CMK (cell line): Measurements from ENCODE around the gene MS4A4A.
"Not testable (repeated sequence)": the region's sequence is repeated elsewhere in the genome, so short reads cannot be mapped to it uniquely, and the experiment has no call there.

Experiments used
- DNase-seq: peaks from one replicate; pipeline ENCODE4 v3.0.0-alpha.2; 2010; ENCODE audit warnings: low read depth

MS4A4A gene

GRCh38 chr11:60280412-60280811 lies at the start of gene MS4A4A:
TSS of gene MS4A4A (plus strand) at chr11:60280666. CDS start at chr11:60280676, 10 bp downstream.
- peak; percentile 31 for DNase-seq

GRCh38 chr11:60230681-60231080 lies 49.8 kb upstream of the MS4A4A start:
- no peak for DNase-seq

- no peak for DNase-seq
These were observed 45.1 kb upstream of the MS4A4A start for GRCh38 chr11:60235321-60235720.

DNA sequence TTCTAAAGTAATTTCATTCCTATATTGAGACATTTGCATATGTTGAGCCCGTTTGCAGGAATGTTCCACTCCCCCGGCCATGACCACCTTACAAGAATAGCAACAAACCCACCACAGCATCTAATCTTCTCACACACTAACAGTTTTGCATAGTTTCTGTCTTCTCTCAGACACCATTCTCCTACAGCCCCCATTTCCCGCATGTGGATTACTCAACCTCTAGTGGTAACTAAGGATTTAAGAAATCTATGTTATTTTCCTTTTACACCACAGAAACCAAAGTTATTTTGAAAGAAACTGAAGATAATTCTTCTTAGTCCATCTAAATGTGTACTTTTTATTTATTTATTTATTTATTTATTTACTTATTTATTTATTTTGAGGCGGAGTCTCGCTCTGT lies 39.8 kb upstream of the MS4A4A start:
- DNase-seq = no peak

- DNase-seq = no peak
These were observed 38.7 kb upstream of the MS4A4A start for GRCh38 chr11:60241786-60242185.

GRCh38 chr11:60242740-60243239 lies 37.7 kb upstream of the MS4A4A start, which contains the start of gene MS4A4E:
TSS of gene MS4A4E (minus strand) at chr11:60243137. CDS start at chr11:60230055, 13,082 bp downstream.
- no peak for DNase-seq

- no peak for DNase-seq
These were observed 28.8 kb upstream of the MS4A4A start for GRCh38 chr11:60251485-60252212.

DNA sequence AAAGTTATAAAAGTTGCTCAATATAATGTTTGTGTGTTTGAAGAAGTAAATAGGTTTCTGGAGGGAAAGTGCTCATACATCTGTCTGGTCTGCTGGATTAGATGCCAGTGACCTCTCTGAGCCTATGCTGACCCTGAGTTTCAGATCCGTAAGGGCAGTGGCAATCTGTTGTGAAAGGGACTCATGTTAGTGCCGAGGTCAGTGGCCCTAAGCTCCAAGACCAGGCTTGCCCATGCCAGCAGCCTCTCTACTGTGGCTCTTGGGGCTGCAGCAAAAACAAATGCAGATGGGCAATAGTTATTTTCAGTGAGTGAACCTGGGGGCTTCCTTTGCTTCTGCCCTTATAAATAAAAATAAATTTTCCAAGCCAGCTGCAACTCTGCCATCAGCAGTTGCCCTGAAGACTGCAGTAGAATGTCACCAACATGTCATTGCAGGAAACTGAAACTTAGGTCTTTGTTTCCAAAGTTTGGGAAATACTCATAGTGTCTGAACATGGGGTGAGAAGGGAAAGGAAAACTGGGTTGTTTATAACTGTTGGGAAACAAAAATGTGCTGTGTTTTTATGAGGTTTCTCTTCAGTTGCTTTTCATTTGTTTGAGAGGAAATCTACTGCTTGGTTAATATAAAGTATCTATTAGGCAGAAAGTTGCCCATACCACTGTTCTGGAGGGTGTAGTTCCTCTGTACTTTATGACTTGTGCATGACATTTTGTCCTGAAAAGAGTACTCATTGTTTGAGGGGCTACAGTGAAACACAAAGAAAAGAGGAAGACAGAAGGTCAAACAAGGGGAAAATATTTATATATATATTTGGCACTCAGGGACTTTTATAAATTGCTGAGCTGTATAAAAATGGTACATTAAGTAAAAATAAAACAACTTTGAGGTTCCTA lies 28.0 kb upstream of the MS4A4A start:
- DNase-seq = no peak

- DNase-seq = no peak
These were observed 22.3 kb upstream of the MS4A4A start for GRCh38 chr11:60257956-60258722.

DNA sequence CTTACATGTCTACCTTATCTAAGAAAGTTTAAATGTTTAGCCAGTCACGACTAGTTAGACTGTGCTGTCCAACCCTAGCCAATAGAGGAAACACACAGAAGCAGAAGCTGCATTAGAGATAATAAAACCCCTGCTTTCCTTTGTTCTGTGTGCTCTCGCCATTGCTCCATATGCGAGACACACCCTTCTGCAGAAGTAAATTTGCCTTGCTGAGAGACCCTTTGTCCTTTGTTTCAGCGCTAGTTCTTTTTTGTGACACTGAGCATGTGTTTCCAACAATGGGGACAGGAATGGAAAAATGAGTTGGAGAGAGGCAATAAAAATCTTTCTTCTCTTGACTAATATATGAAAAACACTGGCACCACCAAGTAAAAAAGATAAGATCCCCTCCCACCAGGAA lies 19.5 kb upstream of the MS4A4A start:
- no peak for DNase-seq

GRCh38 chr11:60263402-60263801 lies 17.1 kb upstream of the MS4A4A start:
- no peak for DNase-seq

DNA sequence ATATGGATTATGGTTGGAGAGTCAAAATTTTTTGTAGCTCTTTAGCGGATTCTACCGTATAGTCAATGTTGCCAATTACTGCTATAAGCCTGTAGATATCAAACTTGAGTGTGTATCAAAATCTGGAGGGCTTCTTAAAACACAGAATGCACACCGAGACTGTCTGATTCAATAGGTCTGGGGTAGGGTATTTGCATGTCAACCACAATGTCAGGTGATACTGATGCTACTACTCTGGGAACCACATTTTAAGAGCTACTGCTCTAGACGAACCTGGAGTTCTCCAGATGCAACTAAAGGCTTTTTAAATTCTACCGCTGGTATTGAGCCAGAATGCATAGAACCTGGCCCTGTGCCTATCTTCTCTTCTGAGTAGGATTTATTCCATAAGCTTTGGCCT lies 15.8 kb upstream of the MS4A4A start:
- DNase-seq = no peak

GRCh38 chr11:60265373-60266214 lies 14.9 kb upstream of the MS4A4A start:
- no peak for DNase-seq

- no peak for DNase-seq
These were observed 6.0 kb upstream of the MS4A4A start for GRCh38 chr11:60274416-60274815.

DNA sequence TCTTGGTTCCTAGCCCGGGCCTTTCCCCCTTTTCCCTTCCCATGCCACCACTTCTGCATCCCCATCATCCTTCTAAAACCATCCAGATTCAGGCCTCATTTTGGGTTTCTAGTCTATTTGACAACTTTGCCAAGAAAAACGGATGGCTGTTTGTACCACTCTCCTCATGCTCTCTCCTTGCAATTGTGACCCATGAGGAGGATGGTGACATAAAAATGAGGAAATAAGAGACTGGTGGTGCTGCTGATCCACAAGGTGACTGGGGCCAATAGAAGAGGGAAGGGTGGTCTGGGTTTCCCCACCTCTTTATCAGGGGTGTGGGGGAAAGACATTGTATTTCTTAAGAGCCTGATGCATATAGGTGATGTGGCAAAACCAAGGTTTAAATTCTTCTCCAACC lies 1.0 kb downstream of the MS4A4A start:
- DNase-seq = no peak

GRCh38 chr11:60282286-60282685 lies 1.8 kb downstream of the MS4A4A start:
- DNase-seq = no peak

- not testable (repeated sequence) for DNase-seq
These were observed 5.1 kb downstream of the MS4A4A start for GRCh38 chr11:60285411-60286126.

GRCh38 chr11:60288531-60288930 lies 8.1 kb downstream of the MS4A4A start:
- DNase-seq = no peak

GRCh38 chr11:60292145-60292544 lies 11.7 kb downstream of the MS4A4A start:
- DNase-seq = no peak

GRCh38 chr11:60301178-60301577 lies 20.7 kb downstream of the MS4A4A start:
- no peak for DNase-seq

DNA sequence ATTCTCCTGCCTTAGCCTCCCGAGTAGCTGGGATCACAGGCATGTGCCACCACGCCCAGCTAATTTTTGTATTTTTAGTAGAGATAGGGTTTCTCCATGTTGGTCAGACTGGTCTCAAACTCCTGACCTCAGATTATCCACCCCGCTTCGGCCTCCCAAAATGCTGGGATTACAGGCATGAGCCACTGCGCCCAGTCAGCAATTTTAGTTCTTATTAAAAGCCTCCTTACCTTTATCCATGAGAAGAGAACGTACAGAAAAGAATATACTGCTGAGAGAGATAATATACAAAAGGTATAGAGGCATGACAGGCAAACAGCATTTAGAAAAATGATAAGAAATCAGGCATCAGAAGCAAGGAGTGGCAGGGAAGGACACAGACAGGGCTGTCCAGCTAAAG lies 21.4 kb downstream of the MS4A4A start:
- DNase-seq = not testable (repeated sequence)
